ENCODE measurements around the gene DENND2D. TPM values are rescaled to one million over a fixed set of nuclear protein-coding genes. Genes with fewer than 3 reads are reported as not detected.

Gene DENND2D
- total and polyA plus RNA-seq, 9 of the 15 experiments (the other 6 are each of a cell fraction or from before 2014, with no cell fraction given) = 0.08 to 0.44 (median 0.13) TPM; not detected in 6

Small RNAs within 50 kb of the gene (small RNA-seq; reads per million reads assigned to genes)
- gene AL355816.1 = not detected

Other genes starting within 250 kb of the DENND2D start
Only the 7 nearest of the 8 such genes appear.
- 35.6 and 40.2 TPM in 2 replicates for gene LRIF1, start 236.7 kb downstream of the DENND2D start, total RNA-seq (2014; rRNA removed)
- 84.4 and 94.1 TPM in 2 replicates for gene LRIF1, start 236.7 kb downstream of the DENND2D start, total RNA-seq (2014; rRNA removed; fragmentation: Illumina TruSeq; extraction: Trizol)
- 82.8 and 88.8 TPM in 2 replicates for gene LRIF1, start 236.7 kb downstream of the DENND2D start, total RNA-seq (2015; rRNA removed; fragmentation: Illumina TruSeq; extraction: Trizol)
- 50.0 and 52.2 TPM in 2 replicates for gene LRIF1, start 236.7 kb downstream of the DENND2D start, total RNA-seq (2021)
- gene LRIF1, start 236.7 kb downstream of the DENND2D start, polyA plus RNA-seq (2011; rRNA removed) = 46.8 and 48.6 TPM in 2 replicates
- gene LRIF1, start 236.7 kb downstream of the DENND2D start, polyA plus RNA-seq (2014; fragmentation: Illumina TruSeq; extraction: Trizol) = 67.2 and 74.1 TPM in 2 replicates
- gene LRIF1, start 236.7 kb downstream of the DENND2D start, polyA plus RNA-seq (2014; fragmentation: Nextera tagmentation; extraction: Ambion mirVana) = 10 to 100 TPM; 79.7 to 86.1 TPM
- gene LRIF1, start 236.7 kb downstream of the DENND2D start, polyA plus RNA-seq (2014; rRNA removed) = 39.9 and 45.7 TPM in 2 replicates
- gene DRAM2, start 60.6 kb downstream of the DENND2D start, total RNA-seq (2014; rRNA removed) = 29.0 and 38.2 TPM in 2 replicates
- gene DRAM2, start 60.6 kb downstream of the DENND2D start, total RNA-seq (2014; rRNA removed; fragmentation: Illumina TruSeq; extraction: Trizol) = 53.5 and 56.8 TPM in 2 replicates
- gene DRAM2, start 60.6 kb downstream of the DENND2D start, total RNA-seq (2015; rRNA removed; fragmentation: Illumina TruSeq; extraction: Trizol) = 43.3 and 44.1 TPM in 2 replicates
- 35.9 and 41.9 TPM in 2 replicates for gene DRAM2, start 60.6 kb downstream of the DENND2D start, total RNA-seq (2021)
- 158 and 161 TPM in 2 replicates for gene DRAM2, start 60.6 kb downstream of the DENND2D start, polyA plus RNA-seq (2011; rRNA removed)
- gene DRAM2, start 60.6 kb downstream of the DENND2D start, polyA plus RNA-seq (2014; fragmentation: Illumina TruSeq; extraction: Trizol) = 67.4 and 77.7 TPM in 2 replicates
- 100 to 1,000 TPM in 1 of 2 experiments, 10 to 100 TPM in 1; 93.4 to 101 TPM for gene DRAM2, start 60.6 kb downstream of the DENND2D start, polyA plus RNA-seq (2014; fragmentation: Nextera tagmentation; extraction: Ambion mirVana)
- 46.4 and 60.2 TPM in 2 replicates for gene DRAM2, start 60.6 kb downstream of the DENND2D start, polyA plus RNA-seq (2014; rRNA removed)
- 24.4 and 25.1 TPM in 2 replicates for gene CEPT1, start 60.4 kb downstream of the DENND2D start, total RNA-seq (2014; rRNA removed)
- gene CEPT1, start 60.4 kb downstream of the DENND2D start, total RNA-seq (2014; rRNA removed; fragmentation: Illumina TruSeq; extraction: Trizol) = 52.7 and 54.1 TPM in 2 replicates
- 42.3 and 47.6 TPM in 2 replicates for gene CEPT1, start 60.4 kb downstream of the DENND2D start, total RNA-seq (2015; rRNA removed; fragmentation: Illumina TruSeq; extraction: Trizol)
- 35.5 and 45.7 TPM in 2 replicates for gene CEPT1, start 60.4 kb downstream of the DENND2D start, total RNA-seq (2021)
- 72.6 and 73.9 TPM in 2 replicates for gene CEPT1, start 60.4 kb downstream of the DENND2D start, polyA plus RNA-seq (2011; rRNA removed)
- 30.9 and 42.4 TPM in 2 replicates for gene CEPT1, start 60.4 kb downstream of the DENND2D start, polyA plus RNA-seq (2014; fragmentation: Illumina TruSeq; extraction: Trizol)
- 10 to 100 TPM; 39.1 to 46.4 TPM for gene CEPT1, start 60.4 kb downstream of the DENND2D start, polyA plus RNA-seq (2014; fragmentation: Nextera tagmentation; extraction: Ambion mirVana)
- 28.0 and 33.1 TPM in 2 replicates for gene CEPT1, start 60.4 kb downstream of the DENND2D start, polyA plus RNA-seq (2014; rRNA removed)
- gene CHI3L2, start 27.1 kb upstream of the DENND2D start, total RNA-seq (2014; rRNA removed) = not detected in 2 replicates
- not detected in 2 replicates for gene CHI3L2, start 27.1 kb upstream of the DENND2D start, total RNA-seq (2014; rRNA removed; fragmentation: Illumina TruSeq; extraction: Trizol)
- 0.07 TPM in 1 of 2 replicates, not detected in the other for gene CHI3L2, start 27.1 kb upstream of the DENND2D start, total RNA-seq (2015; rRNA removed; fragmentation: Illumina TruSeq; extraction: Trizol)
- 0.27 TPM in 1 of 2 replicates, not detected in the other for gene CHI3L2, start 27.1 kb upstream of the DENND2D start, total RNA-seq (2021)
- 0.05 and 0.15 TPM in 2 replicates for gene CHI3L2, start 27.1 kb upstream of the DENND2D start, polyA plus RNA-seq (2011; rRNA removed)
- not detected in 2 replicates for gene CHI3L2, start 27.1 kb upstream of the DENND2D start, polyA plus RNA-seq (2014; fragmentation: Illumina TruSeq; extraction: Trizol)
- gene CHI3L2, start 27.1 kb upstream of the DENND2D start, polyA plus RNA-seq (2014; fragmentation: Nextera tagmentation; extraction: Ambion mirVana) = not detected
- gene CHI3L2, start 27.1 kb upstream of the DENND2D start, polyA plus RNA-seq (2014; rRNA removed) = 0.22 TPM in 1 of 2 replicates, not detected in the other
- gene CHIA, start 90.2 kb upstream of the DENND2D start, total RNA-seq (2014; rRNA removed) = not detected in 2 replicates
- not detected in 2 replicates for gene CHIA, start 90.2 kb upstream of the DENND2D start, total RNA-seq (2014; rRNA removed; fragmentation: Illumina TruSeq; extraction: Trizol)
- gene CHIA, start 90.2 kb upstream of the DENND2D start, total RNA-seq (2015; rRNA removed; fragmentation: Illumina TruSeq; extraction: Trizol) = not detected in 2 replicates
- gene CHIA, start 90.2 kb upstream of the DENND2D start, total RNA-seq (2021) = not detected in 2 replicates
- gene CHIA, start 90.2 kb upstream of the DENND2D start, polyA plus RNA-seq (2011; rRNA removed) = not detected in 2 replicates
- not detected in 2 replicates for gene CHIA, start 90.2 kb upstream of the DENND2D start, polyA plus RNA-seq (2014; fragmentation: Illumina TruSeq; extraction: Trizol)
- not detected for gene CHIA, start 90.2 kb upstream of the DENND2D start, polyA plus RNA-seq (2014; fragmentation: Nextera tagmentation; extraction: Ambion mirVana)
- not detected in 2 replicates for gene CHIA, start 90.2 kb upstream of the DENND2D start, polyA plus RNA-seq (2014; rRNA removed)
- 0.12 and 0.27 TPM in 2 replicates for gene OVGP1, start 227.1 kb upstream of the DENND2D start, total RNA-seq (2014; rRNA removed)
- 0.15 and 0.54 TPM in 2 replicates for gene OVGP1, start 227.1 kb upstream of the DENND2D start, total RNA-seq (2014; rRNA removed; fragmentation: Illumina TruSeq; extraction: Trizol)
- 0.08 and 0.11 TPM in 2 replicates for gene OVGP1, start 227.1 kb upstream of the DENND2D start, total RNA-seq (2015; rRNA removed; fragmentation: Illumina TruSeq; extraction: Trizol)
- gene OVGP1, start 227.1 kb upstream of the DENND2D start, total RNA-seq (2021) = 0.22 and 0.25 TPM in 2 replicates
- gene OVGP1, start 227.1 kb upstream of the DENND2D start, polyA plus RNA-seq (2011; rRNA removed) = 0.22 and 1.7 TPM in 2 replicates
- 0.34 and 0.39 TPM in 2 replicates for gene OVGP1, start 227.1 kb upstream of the DENND2D start, polyA plus RNA-seq (2014; fragmentation: Illumina TruSeq; extraction: Trizol)
- gene OVGP1, start 227.1 kb upstream of the DENND2D start, polyA plus RNA-seq (2014; fragmentation: Nextera tagmentation; extraction: Ambion mirVana) = under 1 TPM; 0.10 to 0.17 TPM
- 0.30 and 0.34 TPM in 2 replicates for gene OVGP1, start 227.1 kb upstream of the DENND2D start, polyA plus RNA-seq (2014; rRNA removed)
- 68.1 and 89.8 TPM in 2 replicates for gene WDR77, start 248.6 kb upstream of the DENND2D start, total RNA-seq (2014; rRNA removed)
- gene WDR77, start 248.6 kb upstream of the DENND2D start, total RNA-seq (2014; rRNA removed; fragmentation: Illumina TruSeq; extraction: Trizol) = 72.4 and 78.5 TPM in 2 replicates
- gene WDR77, start 248.6 kb upstream of the DENND2D start, total RNA-seq (2015; rRNA removed; fragmentation: Illumina TruSeq; extraction: Trizol) = 74.2 and 75.3 TPM in 2 replicates
- gene WDR77, start 248.6 kb upstream of the DENND2D start, total RNA-seq (2021) = 92.3 and 94.4 TPM in 2 replicates
- gene WDR77, start 248.6 kb upstream of the DENND2D start, polyA plus RNA-seq (2011; rRNA removed) = 160 and 174 TPM in 2 replicates
- gene WDR77, start 248.6 kb upstream of the DENND2D start, polyA plus RNA-seq (2014; fragmentation: Illumina TruSeq; extraction: Trizol) = 101 and 116 TPM in 2 replicates
- 10 to 100 TPM; 20.6 to 31.0 TPM for gene WDR77, start 248.6 kb upstream of the DENND2D start, polyA plus RNA-seq (2014; fragmentation: Nextera tagmentation; extraction: Ambion mirVana)
- gene WDR77, start 248.6 kb upstream of the DENND2D start, polyA plus RNA-seq (2014; rRNA removed) = 68.3 and 76.3 TPM in 2 replicates

Data from K562 (cell line).